ENCODE measurements around the gene MYO7A.

Gene MYO7A

GRCh38 chr11:77153276-77154185 is 25.5 kb downstream of the MYO7A start:
- in situ Hi-C loops (cut with HindIII; ENCODE audit: low sequenced_read_pairs): no loop called here
- no peak for TF ChIP-seq CTCF (IDR thresholded peaks at IDR 0.05; ENCODE audit: low read depth, low read length, missing control alignments)
- H3K4me3 ChIP-seq (ENCODE audit: low read depth, low read length): no peak overlapping the region
- no peak for DNase-seq (ENCODE audit: low read depth)

GRCh38 chr11:77154381-77155081 is 26.5 kb downstream of the MYO7A start:
- TF ChIP-seq CTCF (IDR thresholded peaks at IDR 0.05; ENCODE audit: low read depth, low read length, missing control alignments): no peak
- H3K4me3 ChIP-seq (ENCODE audit: low read depth, low read length): no peak overlapping the region
- DNase-seq (ENCODE audit: low read depth): no peak
- in situ Hi-C loops (cut with HindIII; ENCODE audit: low sequenced_read_pairs): no loop called here

- H3K4me3 ChIP-seq (ENCODE audit: low read depth, low read length): no peak overlapping the region
- DNase-seq (ENCODE audit: low read depth): no peak
- in situ Hi-C loops (cut with HindIII; ENCODE audit: low sequenced_read_pairs): no loop called here
- no peak for TF ChIP-seq CTCF (IDR thresholded peaks at IDR 0.05; ENCODE audit: low read depth, low read length, missing control alignments)
Measured at GRCh38 chr11:77155082-77155475, 27.0 kb downstream of the MYO7A start.

- no peak for DNase-seq (ENCODE audit: low read depth)
- no peak for TF ChIP-seq CTCF (IDR thresholded peaks at IDR 0.05; ENCODE audit: low read depth, low read length, missing control alignments)
- in situ Hi-C loops (cut with HindIII; ENCODE audit: low sequenced_read_pairs): no loop called here
- H3K4me3 ChIP-seq (ENCODE audit: low read depth, low read length): no peak overlapping the region
Measured at GRCh38 chr11:77155556-77156130, 27.6 kb downstream of the MYO7A start.

GRCh38 chr11:77156396-77157195 is 28.6 kb downstream of the MYO7A start:
- no peak for TF ChIP-seq CTCF (IDR thresholded peaks at IDR 0.05; ENCODE audit: low read depth, low read length, missing control alignments)
- H3K4me3 ChIP-seq (ENCODE audit: low read depth, low read length): no peak overlapping the region
- in situ Hi-C loops (cut with HindIII; ENCODE audit: low sequenced_read_pairs): no loop called here
- DNase-seq (ENCODE audit: low read depth): no peak

Data from astrocyte of the cerebellum (primary cell).